ENCODE results near the gene GOLGA1.

DNA sequence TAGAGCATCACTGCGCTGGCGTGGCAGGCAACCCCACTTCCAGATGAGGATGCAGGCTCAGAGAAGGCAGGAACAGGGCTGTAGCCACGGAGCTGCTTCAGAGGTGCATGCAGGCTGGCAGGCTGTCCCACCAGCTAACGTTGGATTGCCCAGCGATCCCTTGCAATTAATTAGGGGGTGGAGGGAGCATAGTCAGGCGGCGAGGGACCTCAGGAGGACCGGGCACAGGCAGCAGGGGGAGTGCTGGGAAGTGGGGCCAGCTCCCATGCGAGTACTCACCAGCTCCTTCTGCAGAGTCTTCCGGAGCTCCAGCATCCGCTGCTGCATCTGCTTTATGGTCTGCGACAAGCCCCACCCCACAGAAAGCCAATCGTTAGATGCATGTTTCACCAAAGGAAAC is 58.7 kb downstream of the GOLGA1 start:
- TF ChIP-seq, protein P1, sequence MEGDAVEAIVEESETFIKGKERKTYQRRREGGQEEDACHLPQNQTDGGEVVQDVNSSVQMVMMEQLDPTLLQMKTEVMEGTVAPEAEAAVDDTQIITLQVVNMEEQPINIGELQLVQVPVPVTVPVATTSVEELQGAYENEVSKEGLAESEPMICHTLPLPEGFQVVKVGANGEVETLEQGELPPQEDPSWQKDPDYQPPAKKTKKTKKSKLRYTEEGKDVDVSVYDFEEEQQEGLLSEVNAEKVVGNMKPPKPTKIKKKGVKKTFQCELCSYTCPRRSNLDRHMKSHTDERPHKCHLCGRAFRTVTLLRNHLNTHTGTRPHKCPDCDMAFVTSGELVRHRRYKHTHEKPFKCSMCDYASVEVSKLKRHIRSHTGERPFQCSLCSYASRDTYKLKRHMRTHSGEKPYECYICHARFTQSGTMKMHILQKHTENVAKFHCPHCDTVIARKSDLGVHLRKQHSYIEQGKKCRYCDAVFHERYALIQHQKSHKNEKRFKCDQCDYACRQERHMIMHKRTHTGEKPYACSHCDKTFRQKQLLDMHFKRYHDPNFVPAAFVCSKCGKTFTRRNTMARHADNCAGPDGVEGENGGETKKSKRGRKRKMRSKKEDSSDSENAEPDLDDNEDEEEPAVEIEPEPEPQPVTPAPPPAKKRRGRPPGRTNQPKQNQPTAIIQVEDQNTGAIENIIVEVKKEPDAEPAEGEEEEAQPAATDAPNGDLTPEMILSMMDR (IDR thresholded peaks at IDR 0.05) = no peak
- no peak for TF ChIP-seq POLR2A (IDR thresholded peaks at IDR 0.05)
